Brain microvascular endothelial cell (primary cell): ENCODE measurements around the gene TMEM131L.
"Not testable (repeated sequence)": the region's sequence is repeated elsewhere in the genome, so short reads cannot be mapped to it uniquely, and the experiment has no call there.

Experiments used
- DNase-seq: peaks from one replicate; pipeline ENCODE4 v3.0.0-alpha.2; 2020
- H3K27ac ChIP-seq: fragments of 250-450 bp; sonication (Bioruptor Pico); 2 replicates; pipeline ENCODE4 v1.5.1; 2020; ENCODE audit warnings: mild to moderate bottlenecking, moderate library complexity
- H3K27me3 ChIP-seq: fragments of 250-450 bp; sonication (Bioruptor Pico); replicated peaks from 2 replicates; pipeline ENCODE4 v1.5.1; 2020; ENCODE audit warnings: mild to moderate bottlenecking
- H3K36me3 ChIP-seq: fragments of 250-450 bp; sonication (Bioruptor Pico); replicated peaks from 2 replicates; pipeline ENCODE4 v1.5.1; 2020; ENCODE audit warnings: mild to moderate bottlenecking
- H3K4me3 ChIP-seq: 2 replicates; pipeline ENCODE4 v1.5.1; 2011; ENCODE audit warnings: low read depth, mild to moderate bottlenecking, control low read depth, low read length, moderate library complexity
- in situ Hi-C: cut with HindIII; loops from 2 replicates; pipeline ENCODE4 v1.10.0; 2017; ENCODE audit warnings: low sequenced_read_pairs, low pct_ligation_motif_present
- TF ChIP-seq, protein P1 (sequence below): IDR thresholded peaks from 2 replicates; pipeline ENCODE4 v1.5.1; 2011; ENCODE audit warnings: low read depth, mild to moderate bottlenecking, moderate library complexity, low read length, control low read depth, inconsistent platforms; ENCODE audit errors: missing control alignments

Gene TMEM131L

DNA sequence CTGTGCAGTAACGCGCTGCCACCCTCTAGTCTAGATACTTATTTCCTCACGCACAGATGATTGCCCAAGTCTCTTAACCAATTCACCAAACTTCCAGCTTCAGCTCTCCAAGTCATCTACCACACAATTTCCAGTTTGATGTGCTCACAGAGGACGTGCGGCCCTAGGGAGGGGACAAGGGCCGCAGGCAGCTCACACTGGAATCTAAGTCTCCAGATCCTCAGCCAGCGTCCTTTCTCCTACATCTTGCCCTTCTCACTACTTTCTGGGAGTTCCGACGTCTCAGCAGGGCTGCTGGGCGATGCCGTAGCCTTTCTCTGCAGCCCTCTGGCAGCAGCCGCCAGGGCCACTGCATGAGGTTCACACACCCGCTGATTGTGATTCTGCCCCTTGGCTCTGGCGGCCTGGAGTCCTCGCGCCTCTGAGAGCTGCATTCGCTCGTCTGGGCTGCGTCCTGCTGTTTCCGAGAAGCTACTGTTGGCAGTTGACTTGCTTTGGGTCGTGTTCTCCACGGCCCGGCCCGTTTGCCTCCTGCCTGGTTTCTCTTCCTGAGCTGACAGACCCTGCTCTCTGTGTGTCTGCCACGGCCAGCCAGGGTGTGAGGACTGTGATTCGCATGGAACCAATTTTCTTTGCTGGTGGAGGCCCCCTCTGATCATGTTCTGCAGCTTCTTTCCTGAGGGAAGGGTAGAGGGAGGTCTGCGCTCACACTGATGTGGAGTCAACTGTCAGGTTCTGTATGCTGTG is 14.1 kb upstream of the TMEM131L start:
- in situ Hi-C loops: no loop called here
- no peaks in the 10 kb centered on the region for H3K36me3 ChIP-seq
- no peaks in the 10 kb centered on the region for H3K27me3 ChIP-seq
- TF ChIP-seq, protein P1, sequence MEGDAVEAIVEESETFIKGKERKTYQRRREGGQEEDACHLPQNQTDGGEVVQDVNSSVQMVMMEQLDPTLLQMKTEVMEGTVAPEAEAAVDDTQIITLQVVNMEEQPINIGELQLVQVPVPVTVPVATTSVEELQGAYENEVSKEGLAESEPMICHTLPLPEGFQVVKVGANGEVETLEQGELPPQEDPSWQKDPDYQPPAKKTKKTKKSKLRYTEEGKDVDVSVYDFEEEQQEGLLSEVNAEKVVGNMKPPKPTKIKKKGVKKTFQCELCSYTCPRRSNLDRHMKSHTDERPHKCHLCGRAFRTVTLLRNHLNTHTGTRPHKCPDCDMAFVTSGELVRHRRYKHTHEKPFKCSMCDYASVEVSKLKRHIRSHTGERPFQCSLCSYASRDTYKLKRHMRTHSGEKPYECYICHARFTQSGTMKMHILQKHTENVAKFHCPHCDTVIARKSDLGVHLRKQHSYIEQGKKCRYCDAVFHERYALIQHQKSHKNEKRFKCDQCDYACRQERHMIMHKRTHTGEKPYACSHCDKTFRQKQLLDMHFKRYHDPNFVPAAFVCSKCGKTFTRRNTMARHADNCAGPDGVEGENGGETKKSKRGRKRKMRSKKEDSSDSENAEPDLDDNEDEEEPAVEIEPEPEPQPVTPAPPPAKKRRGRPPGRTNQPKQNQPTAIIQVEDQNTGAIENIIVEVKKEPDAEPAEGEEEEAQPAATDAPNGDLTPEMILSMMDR: no peak
- no peak overlapping the region for H3K4me3 ChIP-seq
- DNase-seq: no peak
- H3K27ac ChIP-seq: no peak overlapping the region

DNA sequence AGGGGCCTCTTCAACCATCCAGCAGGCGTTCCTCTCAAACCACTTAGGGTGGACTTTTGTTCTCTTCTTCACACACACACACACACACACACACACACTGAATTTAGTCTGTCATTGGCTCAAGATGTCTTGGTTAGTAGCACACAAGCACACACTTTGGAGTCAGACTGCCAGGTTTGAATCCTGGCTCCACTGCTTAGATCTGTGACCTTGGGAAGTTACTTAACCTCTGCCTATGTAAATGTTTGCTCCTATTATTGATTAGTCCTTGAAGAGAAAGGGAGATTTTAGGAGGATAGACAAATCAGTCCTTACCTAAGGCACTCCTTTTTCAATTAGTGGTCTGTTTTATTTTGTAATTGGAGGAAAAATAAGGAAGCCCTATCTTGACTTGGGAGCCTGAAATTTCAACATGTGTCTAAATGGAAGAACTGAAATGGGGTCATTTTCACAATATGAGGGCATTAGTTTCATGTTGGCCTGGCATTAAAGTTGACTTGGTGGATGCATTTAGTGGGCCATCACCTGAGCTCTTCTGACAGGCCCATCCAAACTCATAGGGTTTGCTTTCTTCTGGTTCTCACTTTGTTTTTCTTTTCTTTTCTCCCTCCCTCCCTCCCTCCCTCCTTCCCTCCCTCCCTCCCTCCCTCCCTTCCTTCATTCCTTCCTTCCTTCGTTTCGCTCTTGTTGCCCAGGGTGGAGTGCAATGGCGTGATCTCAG is 13.3 kb upstream of the TMEM131L start:
- H3K27ac ChIP-seq: no peak overlapping the region
- DNase-seq: no peak
- no peaks in the 10 kb centered on the region for H3K27me3 ChIP-seq
- in situ Hi-C loops: no loop called here
- no peak overlapping the region for H3K4me3 ChIP-seq
- TF ChIP-seq, protein P1: no peak
- no peaks in the 10 kb centered on the region for H3K36me3 ChIP-seq

DNA sequence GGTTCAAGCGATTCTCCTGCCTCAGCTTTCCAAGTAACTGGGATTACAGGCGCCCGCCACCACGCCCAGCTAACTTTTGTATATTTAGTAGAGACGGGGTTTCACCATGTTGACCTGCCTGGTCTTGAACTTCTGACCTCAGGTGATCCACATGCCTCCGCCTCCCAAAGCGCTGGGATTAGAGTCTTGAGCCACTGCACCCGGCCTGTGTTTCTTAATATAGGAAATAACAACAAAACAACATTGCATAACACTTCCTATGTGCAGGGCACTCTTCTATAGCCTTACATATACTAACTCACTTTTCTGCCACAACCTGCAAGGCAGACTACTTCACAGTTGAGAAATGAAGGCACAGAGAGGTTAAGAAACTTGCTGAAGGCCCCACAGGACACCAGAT is 12.8 kb upstream of the TMEM131L start:
- H3K4me3 ChIP-seq: no peak overlapping the region
- in situ Hi-C loops: no loop called here
- DNase-seq: no peak
- TF ChIP-seq, protein P1: no peak
- no peaks in the 10 kb centered on the region for H3K36me3 ChIP-seq
- H3K27ac ChIP-seq: no peak overlapping the region
- H3K27me3 ChIP-seq: no peaks in the 10 kb centered on the region

DNA sequence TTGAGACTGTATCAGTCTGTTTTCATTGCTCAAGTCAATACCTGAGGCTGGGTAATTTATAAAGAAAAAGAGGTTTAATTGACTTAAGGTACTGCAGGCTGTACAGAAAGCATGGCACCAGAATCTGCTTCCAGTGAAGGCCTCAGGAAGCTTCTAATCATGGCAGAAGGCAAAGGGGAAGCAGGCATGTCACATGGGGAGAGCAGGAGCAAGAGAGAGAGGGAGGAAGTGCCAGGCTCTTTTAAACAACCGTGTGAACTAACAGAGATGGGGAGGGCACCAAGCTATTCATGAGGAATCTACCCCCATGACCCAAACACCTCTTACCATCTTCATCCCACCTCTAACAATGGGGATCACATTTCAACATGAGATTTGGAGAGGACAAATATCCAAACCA is 7.2 kb upstream of the TMEM131L start:
- no peak overlapping the region for H3K27ac ChIP-seq
- H3K27me3 ChIP-seq: no peaks in the 10 kb centered on the region
- TF ChIP-seq, protein P1: no peak
- H3K36me3 ChIP-seq: no peaks in the 10 kb centered on the region
- H3K4me3 ChIP-seq: no peak overlapping the region
- in situ Hi-C loops: no loop called here
- DNase-seq: no peak

DNA sequence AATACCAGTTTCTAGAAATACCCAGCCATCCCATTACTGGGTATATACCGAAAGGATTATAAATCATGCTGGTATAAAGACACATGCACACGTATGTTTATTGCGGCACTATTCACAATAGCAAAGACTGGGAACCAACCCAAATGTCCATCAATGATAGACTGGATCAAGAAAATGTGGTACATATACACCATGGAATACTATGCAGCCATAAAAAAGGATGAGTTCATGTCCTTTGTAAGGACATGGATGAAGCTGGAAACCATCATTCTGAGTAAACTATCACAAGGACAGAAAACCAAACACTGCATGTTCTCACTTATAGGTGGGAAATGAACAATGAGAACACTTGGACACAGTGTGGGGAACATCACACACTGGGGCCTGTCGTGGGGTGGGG is 4.6 kb upstream of the TMEM131L start:
- in situ Hi-C loops, H3K27ac ChIP-seq, DNase-seq, H3K27me3 ChIP-seq, H3K4me3 ChIP-seq, H3K36me3 ChIP-seq: not testable (repeated sequence)

DNA sequence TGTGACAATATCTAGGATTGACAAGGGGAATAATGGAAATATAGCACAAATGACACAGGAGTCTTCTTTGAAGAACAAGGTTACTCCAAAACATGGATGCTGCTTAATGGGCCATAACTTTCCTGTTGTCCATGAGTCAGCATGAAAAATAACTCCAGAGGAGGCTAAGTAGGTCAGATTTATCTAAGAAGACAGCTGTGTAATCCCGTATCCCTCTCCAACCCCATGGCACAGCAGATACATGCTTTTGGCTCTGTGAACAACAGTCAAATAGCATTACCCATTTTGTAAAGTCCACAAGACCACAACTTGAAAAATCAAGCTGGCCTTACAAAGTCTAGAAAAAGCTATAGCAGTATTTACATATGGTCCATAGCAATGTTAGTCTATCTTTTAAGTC is 2.1 kb upstream of the TMEM131L start:
- Histone ChIP-seq H3K27ac (no peak overlapping the region), H3K27me3 (no peaks in the 10 kb centered on the region), H3K4me3 (no peak overlapping the region), H3K36me3 (no peaks in the 10 kb centered on the region)
- TF ChIP-seq, protein P1: no peak
- no peak for DNase-seq
- in situ Hi-C loops: no loop called here
